GM19099 (cell line): ENCODE data around the gene ANKRD18B.
"Not testable (repeated sequence)": the region's sequence is repeated elsewhere in the genome, so short reads cannot be mapped to it uniquely, and the experiment has no call there.

Source experiments
- POLR2A ChIP-seq: IDR thresholded peaks from 3 replicates; pipeline ENCODE4 v1.6.1; 2011; ENCODE audit warnings: low read depth; ENCODE audit not compliant: insufficient read length; ENCODE audit errors: extremely low read depth

ANKRD18B gene

DNA sequence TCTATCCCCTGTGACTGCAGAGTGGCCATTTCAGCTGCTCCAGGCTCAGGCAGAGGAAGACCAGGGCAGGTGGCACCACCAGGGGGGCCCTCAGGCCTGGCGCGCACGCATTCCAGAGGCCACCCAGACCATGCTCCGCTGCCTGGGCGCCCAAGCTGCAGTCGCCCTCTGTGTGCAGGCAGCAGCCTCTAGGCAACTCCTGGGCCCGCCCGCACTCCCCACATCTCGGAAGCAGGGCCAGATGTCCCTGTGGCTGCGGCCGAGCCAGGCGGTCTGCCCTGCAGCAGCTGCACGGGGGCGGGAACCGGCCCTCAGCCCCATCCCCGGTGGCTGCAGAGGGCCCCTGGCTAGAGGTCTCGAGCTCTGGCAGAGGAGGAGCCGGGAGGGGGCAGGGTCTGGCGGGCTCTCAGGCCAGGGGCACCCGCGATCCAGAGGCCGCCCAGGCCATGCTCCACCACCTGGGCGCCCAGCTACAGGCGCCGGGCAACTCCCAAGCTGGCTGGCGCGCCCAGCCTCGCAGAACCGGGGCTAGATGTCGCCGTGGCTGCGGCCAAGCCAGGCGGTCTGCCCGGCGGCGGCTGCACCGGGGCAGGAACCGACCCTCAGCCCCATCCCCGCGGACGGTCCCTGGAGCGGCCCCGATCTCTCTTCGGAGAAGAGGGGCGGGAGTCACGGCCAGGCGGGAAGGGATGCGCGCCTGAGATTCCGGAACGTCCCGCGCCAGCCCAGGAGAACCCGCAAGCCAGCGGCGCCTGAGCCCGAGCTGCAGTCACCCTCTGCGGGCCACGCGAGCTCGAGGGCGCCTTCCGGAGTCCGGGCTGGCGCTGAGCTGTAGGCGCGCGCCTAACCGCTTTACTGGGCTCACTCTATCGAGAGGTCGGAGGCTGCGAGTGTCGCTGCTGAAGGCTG lies at the start of gene ANKRD18B:
Gene ANKRD18B, plus strand, starts transcription at position 855 of the 909 bp plus-strand sequence. CDS start 239 bp downstream, outside the sequence.
- not testable (repeated sequence) for TF ChIP-seq POLR2A

DNA sequence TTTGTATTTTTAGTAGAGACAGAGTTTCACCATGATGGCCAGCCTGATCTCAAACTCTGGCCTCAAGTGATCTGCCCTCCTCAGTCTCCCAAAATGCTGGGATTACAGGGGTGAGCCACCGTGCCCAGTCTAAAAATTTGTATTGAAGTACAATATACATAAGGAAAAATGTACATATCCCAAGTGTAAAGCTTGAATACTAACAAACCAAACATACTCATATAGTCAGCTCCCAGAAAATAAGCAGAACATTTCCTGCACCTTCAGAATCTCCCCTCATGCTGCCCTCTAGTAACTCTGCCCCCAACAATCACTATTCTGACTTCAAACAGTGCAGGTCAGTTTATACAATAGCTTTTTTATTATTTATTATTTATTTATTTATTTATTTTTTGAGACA lies 48.7 kb upstream of the ANKRD18B start:
- TF ChIP-seq POLR2A = no peak

DNA sequence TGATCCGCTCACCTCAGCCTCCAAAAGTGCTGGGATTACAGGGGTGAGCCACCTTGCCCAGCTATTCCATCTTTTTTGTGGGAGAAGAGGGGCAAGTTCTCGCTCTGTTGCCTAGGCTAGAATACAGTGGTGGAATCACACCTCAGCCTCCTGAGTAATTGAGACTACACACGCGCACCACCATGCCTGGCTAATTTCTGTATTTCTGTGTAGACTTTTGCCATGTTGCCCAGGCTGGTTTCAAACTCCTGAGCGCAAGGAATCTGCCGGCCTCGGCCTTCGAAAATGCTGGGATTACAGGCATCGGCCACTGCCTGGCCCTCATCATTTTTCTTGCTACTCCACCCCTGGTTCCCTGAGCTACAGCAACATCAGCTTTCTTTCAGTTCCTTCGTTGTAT lies 47.5 kb upstream of the ANKRD18B start:
- no peak for TF ChIP-seq POLR2A

DNA sequence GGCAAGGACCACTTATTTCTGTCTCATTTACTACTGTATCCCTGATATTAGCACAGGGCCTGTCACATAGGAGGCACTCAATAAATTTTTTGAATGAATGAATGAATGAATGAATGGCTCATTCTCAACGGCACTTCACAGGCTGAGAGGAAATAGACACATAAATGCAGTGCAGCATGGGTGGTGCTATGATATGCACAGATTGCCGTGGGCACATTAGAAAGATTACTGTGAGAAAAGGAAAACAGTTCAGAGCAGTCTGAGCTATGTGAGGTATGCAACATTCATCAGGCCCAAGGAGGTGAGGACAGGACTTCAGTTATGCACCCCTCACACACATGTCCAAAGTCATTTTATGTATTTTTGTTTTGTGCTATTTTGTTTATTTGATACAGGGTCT lies 43.9 kb upstream of the ANKRD18B start:
- no peak for TF ChIP-seq POLR2A

DNA sequence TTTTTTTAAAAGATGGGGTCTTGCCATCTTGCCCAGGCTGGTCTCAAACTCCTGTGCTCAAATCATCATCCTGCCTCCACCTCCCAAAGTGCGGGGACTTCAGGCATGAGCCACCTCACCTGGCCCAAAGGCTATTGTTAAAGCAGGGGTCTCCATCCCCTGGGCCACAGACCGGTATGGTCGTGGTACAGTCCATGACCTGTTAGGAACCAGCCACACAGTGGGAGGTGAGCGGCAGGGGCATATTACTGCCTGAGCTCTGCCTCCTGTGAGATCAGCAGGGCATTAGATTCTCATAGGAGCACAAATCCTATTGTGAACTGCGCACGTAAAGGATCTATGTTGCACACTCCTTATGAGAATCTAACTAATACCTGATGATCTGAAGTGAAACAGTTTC lies 43.1 kb upstream of the ANKRD18B start:
- no peak for TF ChIP-seq POLR2A

DNA sequence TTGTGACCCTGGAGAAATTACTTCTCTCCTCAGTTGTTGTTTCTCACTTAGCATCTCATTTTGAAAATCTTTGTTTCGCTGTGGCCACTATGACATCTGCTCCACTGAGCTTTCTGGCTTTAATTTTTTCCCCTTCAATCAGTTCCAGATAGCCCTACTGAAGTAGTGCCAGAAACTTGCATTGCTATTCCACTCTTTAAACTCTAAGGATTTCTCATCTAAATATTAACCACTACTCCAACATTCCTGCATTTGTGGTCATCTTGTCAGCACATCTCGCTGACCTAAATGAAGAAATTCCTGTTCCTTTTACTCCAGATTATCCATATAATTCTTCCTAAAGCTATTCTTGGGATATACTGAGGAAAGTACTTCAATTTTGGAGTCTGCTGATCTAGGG lies 35.0 kb upstream of the ANKRD18B start:
- TF ChIP-seq POLR2A = no peak

DNA sequence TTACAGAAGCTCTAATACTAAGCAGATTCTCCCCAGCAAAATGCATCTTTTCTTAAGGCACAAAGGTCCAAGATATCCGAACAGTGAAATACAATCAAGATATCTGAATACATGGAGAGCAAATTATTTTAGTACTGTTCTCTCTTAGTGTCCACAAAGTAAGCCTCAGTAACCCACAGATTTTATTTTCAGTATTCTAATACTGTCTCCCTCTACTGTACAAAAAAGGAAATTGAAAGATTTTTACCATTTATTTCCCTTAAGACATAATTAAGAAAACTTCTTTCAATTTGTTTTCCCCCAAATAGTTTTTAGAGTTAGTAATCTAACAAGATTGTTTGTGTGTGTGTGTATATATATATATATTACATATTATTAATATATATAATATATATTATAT lies 25.7 kb upstream of the ANKRD18B start:
- TF ChIP-seq POLR2A = no peak

DNA sequence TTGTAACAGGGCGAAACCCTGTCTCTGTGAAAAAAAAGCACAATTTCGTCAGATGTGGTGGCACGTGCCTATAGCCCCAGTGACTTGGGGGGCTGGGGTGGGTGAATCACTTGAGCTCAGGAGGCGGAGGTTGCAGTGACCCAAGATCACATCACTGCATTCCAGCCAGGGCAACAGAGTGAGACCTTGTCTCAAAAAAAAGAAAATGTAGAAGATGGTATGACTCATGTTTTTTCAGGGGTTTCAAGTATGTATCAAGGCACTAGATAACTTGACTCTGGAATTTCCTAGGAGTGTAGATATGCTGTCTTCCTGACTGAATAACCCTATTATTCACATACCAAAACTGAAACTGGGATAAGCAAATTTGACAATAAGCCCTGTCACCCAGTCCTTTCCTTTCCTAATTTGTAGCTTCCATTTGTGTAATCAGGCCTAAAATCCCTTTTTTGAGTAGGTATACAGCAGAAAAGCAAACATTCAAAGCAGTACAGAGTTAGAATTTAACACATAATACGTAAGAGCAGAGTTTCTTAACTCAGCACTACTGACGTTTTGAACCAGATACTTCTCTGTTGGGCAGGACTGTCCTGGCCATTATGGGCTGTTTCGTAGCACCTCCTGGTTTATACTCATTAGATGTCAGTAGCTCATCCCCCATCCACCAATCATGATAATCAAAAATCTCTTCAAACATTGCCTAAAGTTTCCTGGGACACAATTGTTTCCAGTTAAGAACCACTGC lies 17.3 kb upstream of the ANKRD18B start:
- TF ChIP-seq POLR2A = no peak

DNA sequence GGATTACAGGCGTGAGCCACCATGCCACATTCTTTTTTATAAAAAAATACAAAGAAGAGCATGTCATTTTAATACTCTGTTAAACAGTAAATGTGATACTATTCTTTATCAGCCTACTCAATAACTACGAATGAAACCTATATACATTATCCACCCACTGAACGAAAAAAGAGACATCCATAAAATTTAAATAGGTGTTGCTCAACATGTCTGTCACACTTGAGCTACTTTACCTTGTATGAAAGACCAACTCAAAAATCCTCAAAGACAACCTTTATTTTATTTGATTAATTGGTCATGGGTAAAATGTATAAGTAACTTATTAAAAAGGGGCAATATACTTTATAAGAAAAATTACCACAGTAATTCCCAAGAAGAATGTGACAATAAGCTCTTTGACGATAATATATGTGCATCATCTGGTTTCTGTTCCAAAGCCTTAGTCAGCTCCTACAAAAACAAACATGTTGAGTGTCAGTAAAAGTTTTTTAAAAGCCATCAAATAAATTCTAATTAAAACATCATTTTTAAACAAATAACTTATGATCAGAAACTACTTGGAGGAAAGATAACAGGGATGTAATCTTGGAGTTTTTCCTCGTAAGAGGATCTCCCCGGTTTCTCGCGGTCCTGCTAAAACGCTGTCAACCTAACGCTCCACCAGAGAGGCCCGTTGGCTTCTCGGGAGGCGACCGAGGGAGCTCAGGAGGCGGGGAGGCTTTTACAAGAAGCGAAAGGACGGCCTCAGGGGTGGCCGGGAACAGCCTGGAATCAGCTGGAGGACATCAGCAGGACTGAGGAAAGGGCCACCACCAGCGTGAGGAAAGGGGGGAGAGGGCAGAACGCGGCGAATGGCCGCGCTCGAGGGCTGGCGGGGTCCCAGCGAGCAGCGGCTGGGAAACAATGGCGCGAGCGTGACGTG lies 13.5 kb upstream of the ANKRD18B start:
- no peak for TF ChIP-seq POLR2A

DNA sequence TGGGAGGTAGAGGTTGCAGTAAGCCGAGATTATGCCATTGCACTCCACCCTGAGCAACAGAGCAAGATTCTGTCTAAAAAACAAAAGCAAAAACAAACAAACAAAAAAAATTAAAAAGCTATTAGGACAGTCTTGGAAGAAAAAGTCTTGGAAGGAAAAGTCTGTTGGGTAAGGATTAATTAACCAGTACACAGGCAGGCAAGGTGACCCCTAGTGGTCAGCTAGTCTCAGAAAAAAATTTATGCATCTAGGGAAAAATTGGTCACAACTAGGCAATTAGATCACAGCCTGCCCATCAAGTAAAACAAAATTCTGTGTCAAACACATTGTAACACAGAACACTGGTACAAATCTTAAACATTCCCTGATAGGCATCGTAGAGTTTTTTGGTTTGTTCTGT lies 6.7 kb upstream of the ANKRD18B start:
- no peak for TF ChIP-seq POLR2A

DNA sequence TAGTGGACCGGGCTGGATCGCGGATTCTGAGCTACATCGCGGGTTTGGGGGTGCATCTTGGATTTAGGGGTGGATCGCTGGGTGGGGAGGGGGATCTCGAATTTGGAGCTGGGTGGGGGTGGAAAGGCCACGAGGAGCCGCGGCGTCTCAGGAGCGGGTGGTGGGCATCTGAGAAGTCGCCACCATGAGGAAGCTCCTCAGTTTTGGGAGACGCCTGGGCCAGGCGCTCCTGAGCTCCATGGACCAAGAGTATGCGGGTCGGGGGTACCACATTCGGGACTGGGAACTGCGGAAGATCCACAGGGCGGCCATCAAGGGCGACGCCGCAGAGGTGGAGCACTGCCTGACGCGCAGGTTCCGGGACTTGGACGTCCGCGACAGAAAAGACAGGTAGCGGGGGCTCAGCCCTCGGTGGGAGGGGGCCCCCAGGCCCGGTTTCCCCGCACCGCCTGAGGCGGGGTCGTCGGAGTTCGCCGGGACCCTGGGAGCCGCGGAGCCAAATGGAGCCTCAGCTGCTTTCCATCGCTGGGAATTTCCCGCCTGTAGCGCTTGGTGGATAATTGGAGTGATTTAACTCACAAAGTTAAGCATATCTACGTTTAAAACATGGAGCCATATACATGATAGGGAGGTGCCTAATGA lies 376 bp downstream of the ANKRD18B start:
- TF ChIP-seq POLR2A = no peak

DNA sequence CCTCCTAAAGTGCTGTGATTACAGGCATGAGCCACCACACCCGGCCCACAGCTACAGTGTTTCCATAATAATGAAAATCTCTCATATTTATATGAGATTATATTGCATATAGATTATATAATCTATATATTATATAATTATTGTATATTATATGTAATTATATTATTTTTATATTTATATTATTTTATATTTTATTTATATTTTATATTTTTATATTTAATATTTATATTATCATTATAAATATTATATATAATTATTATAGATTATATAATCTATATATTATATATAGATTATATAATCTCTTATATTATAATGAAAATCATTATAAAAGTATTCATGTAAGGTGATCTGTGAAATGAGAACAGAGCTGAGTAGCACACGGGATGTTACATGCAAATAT lies 11.5 kb downstream of the ANKRD18B start:
- TF ChIP-seq POLR2A = no peak

DNA sequence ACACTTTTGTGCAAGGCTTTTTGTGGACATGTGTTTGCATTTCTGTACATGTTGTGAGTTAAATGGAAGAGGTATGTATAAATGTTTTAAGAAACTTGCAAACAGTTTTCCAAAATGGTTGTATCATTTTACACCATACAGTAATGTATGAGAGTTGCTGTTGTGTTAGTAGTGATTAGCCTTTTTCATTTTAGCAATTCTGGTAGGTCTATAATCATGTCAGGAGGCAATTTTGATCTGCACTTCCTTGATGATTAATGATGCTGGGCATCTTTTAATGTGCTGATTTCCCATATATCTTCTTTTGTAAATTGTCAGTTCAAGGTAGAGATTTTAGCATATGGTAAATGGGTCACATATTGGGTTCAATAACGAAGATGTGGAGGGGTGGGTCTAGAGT lies 87.3 kb downstream of the ANKRD18B start:
- TF ChIP-seq POLR2A = no peak

DNA sequence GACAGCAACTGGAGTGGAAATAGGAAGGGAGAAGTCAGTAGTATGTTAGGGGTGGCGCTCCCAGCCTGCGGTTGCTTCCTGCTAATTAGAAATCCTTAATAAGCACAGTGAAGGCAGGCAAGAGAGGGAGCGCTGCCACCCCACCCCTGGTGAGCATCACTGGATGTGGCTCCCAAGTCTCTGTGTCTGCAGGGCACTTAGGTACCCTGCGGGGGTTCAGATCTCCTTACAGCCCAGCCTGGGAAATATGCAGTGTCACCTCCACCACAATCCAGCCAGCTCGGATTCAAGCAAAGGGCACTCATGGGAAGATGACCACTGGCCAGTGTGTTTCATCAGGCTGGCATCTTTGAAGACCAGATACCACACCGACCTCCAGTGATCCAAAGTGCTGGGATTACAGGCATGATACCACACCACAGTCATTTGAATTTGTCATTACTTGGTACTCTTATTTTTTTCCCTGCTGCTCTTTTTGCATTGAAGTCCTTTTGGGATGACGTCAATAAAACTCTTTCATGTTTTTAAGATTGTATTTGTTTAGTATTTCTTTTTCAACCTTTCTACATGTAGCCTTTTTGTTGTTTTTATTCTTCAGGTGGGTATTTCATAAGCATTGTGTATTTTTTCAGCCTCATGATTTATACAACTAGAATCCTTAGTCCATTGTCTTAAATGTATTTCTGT lies 90.1 kb downstream of the ANKRD18B start:
- no peak for TF ChIP-seq POLR2A
